ENCODE results near the gene GALNT9.

DNA sequence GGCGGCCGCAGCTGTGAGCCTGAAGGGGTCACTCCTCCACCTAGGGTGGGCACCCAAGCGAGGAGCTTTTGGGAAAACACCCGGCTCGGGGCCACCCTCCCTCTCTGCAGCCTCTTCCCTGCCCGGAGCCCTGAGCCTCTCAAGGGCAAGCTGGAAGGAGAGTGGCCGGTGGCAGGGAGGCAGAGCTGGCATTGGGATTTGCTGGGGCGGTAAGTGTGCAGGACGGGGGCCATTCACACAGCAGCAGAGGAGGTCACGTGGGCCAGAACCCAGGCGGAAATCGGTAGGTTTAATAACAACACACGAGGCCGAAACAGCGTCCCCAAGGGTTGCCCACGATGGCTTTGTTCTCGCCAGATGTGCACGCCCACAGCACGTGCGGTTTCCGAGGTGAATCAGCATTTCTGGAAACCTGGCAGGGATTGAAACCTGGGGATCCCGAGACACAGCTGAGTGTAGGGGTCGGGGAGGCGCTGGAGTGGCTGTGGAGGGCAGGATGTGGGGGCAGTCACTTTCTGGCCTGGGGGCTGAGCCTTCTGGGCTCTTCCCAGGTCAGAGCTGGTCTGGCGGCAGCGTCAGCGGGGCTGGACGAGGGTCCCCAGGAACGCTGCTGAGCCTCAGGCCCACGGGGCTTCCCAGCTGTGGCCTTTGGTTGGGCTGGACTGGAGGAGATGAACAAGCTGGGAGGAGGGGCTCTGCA lies 161.6 kb downstream of the GALNT9 start:
- TF ChIP-seq, protein P1, sequence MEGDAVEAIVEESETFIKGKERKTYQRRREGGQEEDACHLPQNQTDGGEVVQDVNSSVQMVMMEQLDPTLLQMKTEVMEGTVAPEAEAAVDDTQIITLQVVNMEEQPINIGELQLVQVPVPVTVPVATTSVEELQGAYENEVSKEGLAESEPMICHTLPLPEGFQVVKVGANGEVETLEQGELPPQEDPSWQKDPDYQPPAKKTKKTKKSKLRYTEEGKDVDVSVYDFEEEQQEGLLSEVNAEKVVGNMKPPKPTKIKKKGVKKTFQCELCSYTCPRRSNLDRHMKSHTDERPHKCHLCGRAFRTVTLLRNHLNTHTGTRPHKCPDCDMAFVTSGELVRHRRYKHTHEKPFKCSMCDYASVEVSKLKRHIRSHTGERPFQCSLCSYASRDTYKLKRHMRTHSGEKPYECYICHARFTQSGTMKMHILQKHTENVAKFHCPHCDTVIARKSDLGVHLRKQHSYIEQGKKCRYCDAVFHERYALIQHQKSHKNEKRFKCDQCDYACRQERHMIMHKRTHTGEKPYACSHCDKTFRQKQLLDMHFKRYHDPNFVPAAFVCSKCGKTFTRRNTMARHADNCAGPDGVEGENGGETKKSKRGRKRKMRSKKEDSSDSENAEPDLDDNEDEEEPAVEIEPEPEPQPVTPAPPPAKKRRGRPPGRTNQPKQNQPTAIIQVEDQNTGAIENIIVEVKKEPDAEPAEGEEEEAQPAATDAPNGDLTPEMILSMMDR (IDR thresholded peaks at IDR 0.05): no peak
- TF ChIP-seq POLR2A (IDR thresholded peaks at IDR 0.05) (no peak), POLR2AphosphoS5 (IDR thresholded peaks at IDR 0.05) (no peak)

All from prostate gland (tissue), 2 donors.